Measurements from ENCODE around the gene FANCC.

DNA sequence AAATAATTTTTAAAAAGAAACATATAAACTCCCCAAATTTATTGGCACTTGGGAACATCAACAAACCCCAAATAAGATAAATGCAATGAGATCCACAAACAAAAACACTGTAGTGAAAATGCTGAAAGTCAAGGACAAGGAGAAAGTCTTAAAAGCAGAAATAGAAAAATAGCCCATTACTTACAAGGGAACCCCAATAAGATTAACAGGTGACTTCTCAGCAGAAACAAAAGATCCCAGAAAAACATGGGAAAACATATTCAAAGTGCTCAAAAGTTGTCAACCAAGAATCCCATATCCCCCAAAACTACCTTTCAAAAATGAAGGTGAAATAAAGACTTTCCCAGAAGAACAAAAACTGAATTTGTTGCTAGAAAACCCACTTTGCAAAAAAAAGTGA, 40.0 kb downstream of the FANCC start:
- TF ChIP-seq EZH2 (IDR thresholded peaks at IDR 0.05; ENCODE audit: borderline replicate concordance, low read depth, low read length, poor library complexity, severe bottlenecking): no peak
- TF ChIP-seq, protein P1, sequence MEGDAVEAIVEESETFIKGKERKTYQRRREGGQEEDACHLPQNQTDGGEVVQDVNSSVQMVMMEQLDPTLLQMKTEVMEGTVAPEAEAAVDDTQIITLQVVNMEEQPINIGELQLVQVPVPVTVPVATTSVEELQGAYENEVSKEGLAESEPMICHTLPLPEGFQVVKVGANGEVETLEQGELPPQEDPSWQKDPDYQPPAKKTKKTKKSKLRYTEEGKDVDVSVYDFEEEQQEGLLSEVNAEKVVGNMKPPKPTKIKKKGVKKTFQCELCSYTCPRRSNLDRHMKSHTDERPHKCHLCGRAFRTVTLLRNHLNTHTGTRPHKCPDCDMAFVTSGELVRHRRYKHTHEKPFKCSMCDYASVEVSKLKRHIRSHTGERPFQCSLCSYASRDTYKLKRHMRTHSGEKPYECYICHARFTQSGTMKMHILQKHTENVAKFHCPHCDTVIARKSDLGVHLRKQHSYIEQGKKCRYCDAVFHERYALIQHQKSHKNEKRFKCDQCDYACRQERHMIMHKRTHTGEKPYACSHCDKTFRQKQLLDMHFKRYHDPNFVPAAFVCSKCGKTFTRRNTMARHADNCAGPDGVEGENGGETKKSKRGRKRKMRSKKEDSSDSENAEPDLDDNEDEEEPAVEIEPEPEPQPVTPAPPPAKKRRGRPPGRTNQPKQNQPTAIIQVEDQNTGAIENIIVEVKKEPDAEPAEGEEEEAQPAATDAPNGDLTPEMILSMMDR (conservative IDR thresholded peaks at IDR 0.05; ENCODE audit: low read depth, low read length): no peak
